HCT116 (cell line): ENCODE measurements around the gene EGFR.

ENCODE experiments used
- CTCF ChIP-seq, 3 experiments: fragments of 200-600 bp in 1 of 3; sonication (generic) in 1 of 3; IDR thresholded peaks in 2 of 3; conservative IDR thresholded peaks in 1 of 3; 2 replicates each; pipeline ENCODE4 v1.5.1; 2012 to 2017; ENCODE audit warnings: low read depth in 2 of 3, low read length in 2 of 3, antibody characterized with exemption in 1 of 3, borderline replicate concordance in 1 of 3, control low read depth in 1 of 3, mild to moderate bottlenecking in 1 of 3, mixed read lengths in 1 of 3, mixed run types in 1 of 3, moderate library complexity in 1 of 3; ENCODE audit not compliant: insufficient read depth in 1 of 3
- EZH2 ChIP-seq: fragments of 200-600 bp; sonication (generic); IDR thresholded peaks from 2 replicates; pipeline ENCODE4 v1.6.1; 2017; ENCODE audit warnings: antibody characterized with exemption, mixed run types
- EZH2phosphoT487 ChIP-seq: fragments of 200-600 bp; IDR thresholded peaks from 2 replicates; pipeline ENCODE4 v1.6.1; 2018; ENCODE audit warnings: antibody characterized with exemption, borderline replicate concordance
- POLR2A ChIP-seq: IDR thresholded peaks from 2 replicates; pipeline ENCODE4 v1.7.0; 2011; ENCODE audit warnings: borderline replicate concordance; ENCODE audit not compliant: insufficient read depth, insufficient read length; ENCODE audit errors: extremely low read depth
- POLR2AphosphoS5 ChIP-seq: IDR thresholded peaks from 2 replicates; pipeline ENCODE4 v1.6.1; 2011; ENCODE audit warnings: mild to moderate bottlenecking, low read depth, low read length, moderate library complexity
- RAD21 ChIP-seq: IDR thresholded peaks from 2 replicates; pipeline ENCODE4 v1.6.1; 2012; ENCODE audit warnings: low read depth, mild to moderate bottlenecking
- TCF7L2 ChIP-seq: IDR thresholded peaks from 2 replicates; pipeline ENCODE4 v1.7.0; 2011; ENCODE audit warnings: borderline replicate concordance, inconsistent platforms; ENCODE audit not compliant: insufficient read depth, insufficient read length; ENCODE audit errors: extremely low read depth
- ZBTB33 ChIP-seq: IDR thresholded peaks from 2 replicates; pipeline ENCODE4 v1.6.1; 2011; ENCODE audit warnings: mild to moderate bottlenecking, low read length, moderate library complexity; ENCODE audit not compliant: insufficient replicate concordance; ENCODE audit errors: extremely low read depth

- TF ChIP-seq POLR2AphosphoS5 (no peak), POLR2A (no peak), CTCF (IDR thresholded peaks at IDR 0.05 in 2 of 3, conservative IDR thresholded peaks at IDR 0.05 in 1 of 3; ENCODE audit: borderline replicate concordance in 1 of 3, insufficient read depth in 1 of 3, low read depth in 2 of 3, low read length in 2 of 3) (no peak), EZH2phosphoT487 (no peak), RAD21 (no peak), TCF7L2 (no peak), ZBTB33 (no peak), EZH2 (no peak)
These were observed 159.6 kb downstream of the EGFR start for GRCh38 chr7:55178292-55178862.
